Pancreas (tissue), 10 donors: Measurements from ENCODE around the gene DIP2A. TPM values are rescaled to one million over a fixed set of nuclear protein-coding genes. Genes with fewer than 3 reads are reported as not detected.

Experiments used
- ATAC-seq, 4 donors: fragments of 200-7000 bp; cut with Tn5 transposase; one replicate each; pipeline versions ENCODE4 v1.8.0 to v1.9.1; 2020; ENCODE audit warnings: mild to moderate bottlenecking in 4 of 4, moderate library complexity in 4 of 4
- DNase-seq, 6 donors: peaks; one replicate each; pipeline ENCODE4 v3.0.0-alpha.2; 2020
- FAIRE-seq: peaks from 2 replicates; lab custom pipeline; 2012; peaks lifted over from hg19 to GRCh38; lab: Jason Lieb, UNC
- H3K27ac ChIP-seq, 4 donors: fragments of 200-600 bp; sonication (generic); 1 replicate in 3 of 4; 2 replicates in 1 of 4; pipeline versions ENCODE4 v1.5.0 to v1.8.0; 2020
- H3K27me3 ChIP-seq, 4 donors: fragments of 200-600 bp; one replicate each; pipeline ENCODE4 v1.8.0; 2021
- H3K36me3 ChIP-seq, 3 donors: fragments of 200-600 bp; sonication (generic) in 1 of 3; one replicate each; pipeline versions ENCODE4 v1.5.0 to v1.8.0; 2020 to 2021
- H3K4me1 ChIP-seq, 3 donors: fragments of 200-600 bp; one replicate each; pipeline ENCODE4 v1.8.0; 2021
- H3K4me3 ChIP-seq, 4 donors: fragments of 200-600 bp; sonication (generic) in 2 of 4; one replicate each; pipeline versions ENCODE4 v1.5.0 to v1.8.0; 2020 to 2021
- H3K9me3 ChIP-seq, 4 donors: fragments of 200-600 bp; one replicate each; pipeline ENCODE4 v1.8.0; 2021
- WGBS, 2 donors: extraction: QIAGEN DNeasy Blood & Tissue Kit; methylation state at CpG; one replicate each; pipeline ENCODE4 v1.1.7; 2013; 5-methylcytosine and 5-hydroxymethylcytosine counted together
- intact Hi-C, 3 donors: fragments of 100-400 bp; cut with DNase I; formaldehyde crosslinking; loops; one replicate each; pipeline versions ENCODE4 v1.11.1 to v1.14.2; 2022
- polyA plus RNA-seq, 2 donors: library from polyadenylated mRNA; stranded (reverse); fragments of 200-250 nt; gene quantifications; one replicate each; pipeline ENCODE4 v1.2.3, GENCODE V29; 2013
- total RNA-seq, 6 donors: library from RNA; stranded (reverse); fragmentation: NEBNext Ultra II Directional in 4 of 6; extraction: Animal tissue kit (Norgen Biotek cat#: 25700) in 4 of 6; gene quantifications; one replicate each; pipeline versions ENCODE4 v1.2.1 to v1.2.4, GENCODE V29; 2021 to 2023
- TF ChIP-seq, protein P1 (sequence below), 4 donors: fragments of 200-600 bp; sonication (generic) in 3 of 4; IDR thresholded peaks; one replicate each; pipeline versions ENCODE4 v1.5.0 to v1.8.0; 2021; ENCODE audit warnings: antibody characterized with exemption in 4 of 4
- donor health status: healthy with polysubstance abuse.
- donor health status: DM: no; HTN: no; CAD: no; lungs with moderate emphysema.
- donor health status: DM: no; HTN: no; CAD: no.
- donor health status: control.
- donor health status: control.
- donor health status: Bipolar disorder and iron deficiency.
- donor health status: DM: yes; HTN: yes; CAD: no.
- donor health status: DM: no; HTN: no; CAD: no.
- donor health status: DM: no; HTN: no; CAD: no.
- donor health status: DM: yes; HTN: yes; CAD: no.

DIP2A gene
- total and polyA plus RNA-seq, 8 donors: 12.1 to 28.7 (median 18.4) TPM

GRCh38 chr21:46437511-46437910 lies 21.2 kb upstream of the DIP2A start:
- Histone ChIP-seq H3K36me3 (peaks cover 0 to 39% (median 0%) of the 10 kb centered on the region in 3 donors), H3K27me3 (no peaks in the 10 kb centered on the region), H3K4me3 (no peak overlapping the region), H3K4me1 (no peaks in the 10 kb centered on the region), H3K27ac (no peak overlapping the region), H3K9me3 (no peaks in the 10 kb centered on the region)
- FAIRE-seq: no peak
- TF ChIP-seq, protein P1, sequence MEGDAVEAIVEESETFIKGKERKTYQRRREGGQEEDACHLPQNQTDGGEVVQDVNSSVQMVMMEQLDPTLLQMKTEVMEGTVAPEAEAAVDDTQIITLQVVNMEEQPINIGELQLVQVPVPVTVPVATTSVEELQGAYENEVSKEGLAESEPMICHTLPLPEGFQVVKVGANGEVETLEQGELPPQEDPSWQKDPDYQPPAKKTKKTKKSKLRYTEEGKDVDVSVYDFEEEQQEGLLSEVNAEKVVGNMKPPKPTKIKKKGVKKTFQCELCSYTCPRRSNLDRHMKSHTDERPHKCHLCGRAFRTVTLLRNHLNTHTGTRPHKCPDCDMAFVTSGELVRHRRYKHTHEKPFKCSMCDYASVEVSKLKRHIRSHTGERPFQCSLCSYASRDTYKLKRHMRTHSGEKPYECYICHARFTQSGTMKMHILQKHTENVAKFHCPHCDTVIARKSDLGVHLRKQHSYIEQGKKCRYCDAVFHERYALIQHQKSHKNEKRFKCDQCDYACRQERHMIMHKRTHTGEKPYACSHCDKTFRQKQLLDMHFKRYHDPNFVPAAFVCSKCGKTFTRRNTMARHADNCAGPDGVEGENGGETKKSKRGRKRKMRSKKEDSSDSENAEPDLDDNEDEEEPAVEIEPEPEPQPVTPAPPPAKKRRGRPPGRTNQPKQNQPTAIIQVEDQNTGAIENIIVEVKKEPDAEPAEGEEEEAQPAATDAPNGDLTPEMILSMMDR (IDR thresholded peaks at IDR 0.05): no peak
- 87 to 88% methylated on average over 13 of the region's 13 CpGs for WGBS, 2 donors
- no peak for ATAC-seq
- no peak for DNase-seq
- intact Hi-C loops: no loop called here

DNA sequence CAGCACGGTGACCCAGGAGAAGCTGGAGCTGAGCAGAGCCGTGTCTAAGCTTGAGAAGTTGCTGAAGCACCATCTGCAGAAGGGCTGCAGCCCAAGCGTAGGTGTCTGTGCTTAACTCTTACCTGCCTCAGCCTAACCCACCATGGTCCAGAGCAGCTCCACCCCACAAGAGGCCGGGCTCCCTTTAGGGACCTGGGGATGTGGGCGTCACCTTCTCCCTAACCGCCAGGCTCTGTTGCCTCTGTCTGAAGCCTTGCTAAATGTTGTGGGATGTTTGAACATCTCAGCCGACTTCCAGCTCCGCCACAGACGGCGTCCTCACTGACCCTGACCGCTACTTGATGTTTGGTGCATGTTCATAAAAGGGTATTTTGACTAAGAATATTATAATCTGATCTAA lies 20.4 kb upstream of the DIP2A start:
- ATAC-seq (no peak), FAIRE-seq (no peak), DNase-seq (no peak)
- H3K9me3 ChIP-seq: no peaks in the 10 kb centered on the region
- peaks cover 0 to 39% (median 0%) of the 10 kb centered on the region in 3 donors for H3K36me3 ChIP-seq
- H3K27me3 ChIP-seq: no peaks in the 10 kb centered on the region
- WGBS, 2 donors: 95 to 96% methylated on average over 11 of the region's 11 CpGs
- no peak overlapping the region for H3K27ac ChIP-seq
- no peaks in the 10 kb centered on the region for H3K4me1 ChIP-seq
- TF ChIP-seq, protein P1 (IDR thresholded peaks at IDR 0.05): no peak
- intact Hi-C loops: no loop called here
- H3K4me3 ChIP-seq: no peak overlapping the region

DNA sequence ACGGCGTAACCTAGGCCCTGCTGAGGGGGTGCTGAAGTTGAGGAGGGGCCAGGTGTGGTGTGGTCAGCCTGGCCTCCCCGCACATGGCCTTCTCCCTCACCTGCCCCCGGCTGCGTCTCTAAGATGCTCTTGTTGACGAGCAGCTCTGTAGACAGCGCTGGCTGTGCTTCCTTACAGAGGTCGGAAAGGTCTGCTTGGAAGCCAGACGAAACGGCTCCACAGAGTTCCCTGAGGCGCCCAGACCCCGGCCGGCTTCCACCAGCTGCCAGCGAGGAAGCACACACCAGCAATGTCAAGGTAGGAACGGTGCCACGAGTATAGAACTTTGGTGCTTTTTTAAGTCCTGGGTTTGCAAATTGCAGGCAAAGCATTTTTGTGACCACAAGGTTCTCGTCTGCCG lies 18.8 kb upstream of the DIP2A start:
- no peaks in the 10 kb centered on the region for H3K4me1 ChIP-seq
- DNase-seq (no peak), FAIRE-seq (no peak), ATAC-seq (no peak)
- WGBS, 2 donors: 94% methylated on average over 18 of the region's 18 CpGs
- H3K9me3 ChIP-seq: no peaks in the 10 kb centered on the region
- TF ChIP-seq, protein P1 (IDR thresholded peaks at IDR 0.05): no peak
- H3K4me3 ChIP-seq: no peak overlapping the region
- H3K27ac ChIP-seq: no peak overlapping the region
- intact Hi-C loops: no loop called here
- H3K36me3 ChIP-seq: peaks cover 0 to 39% (median 0%) of the 10 kb centered on the region in 3 donors
- H3K27me3 ChIP-seq: no peaks in the 10 kb centered on the region

DNA sequence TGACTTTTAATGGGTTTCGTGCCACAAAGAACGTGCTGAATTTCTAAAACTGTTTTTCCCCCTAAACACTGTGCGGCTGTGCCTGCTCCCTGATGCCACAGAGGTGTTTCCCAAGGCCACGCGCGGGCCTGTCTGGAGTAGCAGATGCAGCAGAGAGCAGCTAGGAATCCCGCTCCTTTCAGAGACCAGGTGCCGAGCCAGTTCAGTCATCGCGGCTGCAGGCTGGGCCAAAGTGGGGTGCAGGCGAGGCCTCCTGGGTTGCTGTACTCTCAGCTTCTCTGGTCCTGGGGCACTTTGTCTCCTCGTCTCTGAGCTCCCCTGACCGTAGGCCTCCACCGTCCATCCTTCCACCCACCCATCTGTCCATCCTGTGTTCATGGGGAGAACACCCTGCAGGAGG lies 17.4 kb upstream of the DIP2A start:
- FAIRE-seq (no peak), DNase-seq (no peak), ATAC-seq (no peak)
- no peaks in the 10 kb centered on the region for H3K27me3 ChIP-seq
- 98% methylated on average over 14 of the region's 14 CpGs for WGBS, 2 donors
- H3K27ac ChIP-seq: no peak overlapping the region
- H3K4me3 ChIP-seq: no peak overlapping the region
- H3K4me1 ChIP-seq: no peaks in the 10 kb centered on the region
- TF ChIP-seq, protein P1 (IDR thresholded peaks at IDR 0.05): no peak
- intact Hi-C loops: no loop called here
- H3K9me3 ChIP-seq: no peaks in the 10 kb centered on the region
- peaks cover 0 to 36% (median 0%) of the 10 kb centered on the region in 3 donors for H3K36me3 ChIP-seq

DNA sequence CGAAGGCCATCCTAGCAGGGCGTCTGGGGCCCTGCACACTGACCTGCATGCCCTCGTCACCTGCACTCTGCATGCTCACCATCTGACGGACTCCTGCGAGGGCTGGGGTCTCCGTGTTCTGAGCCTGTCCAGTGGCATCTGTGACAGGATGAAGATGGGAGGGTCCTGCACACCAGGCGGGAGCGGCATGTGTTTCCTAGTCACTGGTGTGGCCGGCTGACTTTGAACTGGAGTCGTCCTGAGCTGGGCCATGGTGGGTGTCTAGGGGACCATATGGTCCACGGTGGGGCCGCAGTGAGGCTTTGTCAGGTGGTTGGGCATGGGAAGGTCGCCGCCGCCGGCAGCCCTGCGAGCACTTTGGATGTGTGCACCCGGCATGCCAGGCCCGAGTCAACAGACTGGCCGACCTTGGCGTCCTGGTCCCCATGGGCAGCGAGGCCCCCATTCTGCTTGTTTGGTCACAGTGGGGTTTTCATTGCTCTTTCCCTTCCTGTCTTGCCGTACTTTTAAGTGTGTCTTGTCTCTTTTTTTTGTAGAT lies 16.7 kb upstream of the DIP2A start:
- intact Hi-C loops: no loop called here
- no peak overlapping the region for H3K27ac ChIP-seq
- no peaks in the 10 kb centered on the region for H3K27me3 ChIP-seq
- no peak overlapping the region for H3K4me3 ChIP-seq
- no peak for DNase-seq
- 95 to 96% methylated on average over 23 of the region's 23 CpGs for WGBS, 2 donors
- TF ChIP-seq, protein P1 (IDR thresholded peaks at IDR 0.05): no peak
- no peak for ATAC-seq
- no peaks in the 10 kb centered on the region for H3K9me3 ChIP-seq
- H3K4me1 ChIP-seq: no peaks in the 10 kb centered on the region
- no peak for FAIRE-seq
- peaks cover 0 to 31% (median 0%) of the 10 kb centered on the region in 3 donors for H3K36me3 ChIP-seq
